ENCODE results near the gene PPP1R14B. TPM values are rescaled to one million over a fixed set of nuclear protein-coding genes. Genes with fewer than 3 reads are reported as not detected.
A peak's percentile ranks its signal among the peaks of the same experiment; 100 is the strongest.

PPP1R14B gene
- total and polyA plus RNA-seq, 2 donors (not counting 3 experiments of a cell fraction or from before 2014, with no cell fraction given): 308 to 431 TPM

DNA sequence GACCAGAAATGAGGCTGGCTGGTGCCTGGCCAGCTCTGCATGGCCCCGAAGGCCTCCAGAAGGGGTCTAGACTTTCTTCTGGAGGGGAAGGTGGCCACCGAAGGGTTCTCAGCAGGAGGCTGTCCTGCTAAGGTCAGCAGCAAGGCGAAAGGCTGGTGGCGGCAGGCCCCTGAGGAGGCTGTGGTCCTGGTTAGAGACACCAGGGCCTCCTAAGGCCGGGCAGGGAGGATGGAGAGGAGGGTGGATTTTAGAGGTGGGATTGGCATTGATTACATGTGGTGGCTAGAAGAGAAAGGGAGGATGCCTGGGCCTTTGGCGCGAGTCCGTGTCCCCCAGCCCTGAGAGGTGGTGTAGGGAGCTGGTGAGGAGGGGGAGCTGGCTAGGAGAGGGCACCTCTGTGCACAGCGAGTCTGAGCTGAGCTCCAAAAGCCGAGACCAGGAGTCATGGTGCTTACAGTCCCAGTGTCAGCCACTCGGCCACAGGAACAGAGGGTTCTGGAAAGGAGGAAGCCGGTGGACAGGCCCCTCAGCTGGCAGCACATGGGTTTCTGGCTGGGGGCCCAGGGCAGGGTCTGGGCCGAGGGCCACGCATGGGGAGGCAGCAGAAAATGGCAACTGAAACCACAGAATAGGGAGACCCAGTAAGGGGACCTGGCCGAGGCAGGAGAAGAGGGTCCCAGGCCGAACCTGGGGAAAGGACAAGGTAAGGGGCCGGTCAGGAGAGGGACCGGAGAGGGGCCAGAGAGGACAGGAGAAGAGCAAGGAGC, 37.8 kb downstream of the PPP1R14B start:
- intact Hi-C loops (cut with micrococcal nuclease): no loop called here
- BruUV-seq (replicated peaks): no TSS peak
- peaks cover 34% of the 10 kb centered on the region for H3K4me1 ChIP-seq (ENCODE audit: control insufficient read depth, extremely low read depth, insufficient read depth, low read length)

DNA sequence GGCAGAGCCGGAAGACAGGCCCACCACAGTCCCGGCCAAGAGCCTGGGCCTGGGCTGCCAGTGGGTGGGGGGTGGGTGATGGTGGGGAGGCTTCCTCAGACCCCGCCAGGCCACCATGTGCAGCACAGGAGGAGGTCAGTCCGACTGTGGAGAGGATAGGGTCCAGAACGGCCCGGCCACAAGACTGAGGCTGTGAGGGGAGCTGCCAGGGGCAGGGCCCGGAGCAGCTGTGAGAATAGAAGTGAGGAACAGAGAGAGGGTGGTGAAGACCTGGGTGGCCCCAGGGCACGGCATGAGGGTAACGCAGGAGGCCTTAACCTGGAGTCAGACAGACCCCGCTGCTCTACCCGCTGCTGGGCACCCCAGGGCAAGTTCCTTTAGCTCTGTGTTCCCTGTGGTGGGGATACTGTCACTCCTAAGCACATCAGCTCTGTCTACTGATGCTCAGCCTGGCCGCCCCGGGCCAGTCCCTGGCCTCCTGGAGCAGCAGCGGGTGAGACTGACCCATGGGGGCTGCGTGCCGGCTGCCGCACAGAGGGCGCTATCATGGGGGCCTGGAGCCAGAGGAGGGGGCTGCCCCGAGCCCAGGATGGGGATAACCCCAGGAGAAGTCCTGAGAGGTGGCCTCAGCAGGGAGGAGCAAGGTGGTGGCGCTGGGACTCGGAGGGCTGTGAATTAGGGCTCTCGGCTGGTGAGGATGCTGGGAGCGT, 38.5 kb downstream of the PPP1R14B start:
- BruUV-seq (replicated peaks): no TSS peak
- peak overlapping the region; percentile 71 for H3K9ac ChIP-seq (replicated peaks; ENCODE audit: extremely low read depth, insufficient read depth, low read length)
- dilution Hi-C loops (cut with MboI; ENCODE audit: extremely low pct_ligation_motif_present, low sequenced_read_pairs): no loop called here

More for the DNA sequence above, 37.8 kb downstream of the PPP1R14B start:
- H3K9ac ChIP-seq (replicated peaks; ENCODE audit: extremely low read depth, insufficient read depth, low read length): no peak overlapping the region
- peaks cover under 1 to 9% of the 10 kb centered on the region in 2 experiments for H3K36me3 ChIP-seq (ENCODE audit: control insufficient read depth in 2 of 2, extremely low read depth in 1 of 2, insufficient read depth in 2 of 2, low read length in 2 of 2)
- no peaks in the 10 kb centered on the region for H3K9me3 ChIP-seq (replicated peaks; ENCODE audit: control insufficient read depth, insufficient read depth, low read length)
- no peak for DNase-seq (ENCODE audit: low read depth, low spot score)
- no peak for TF ChIP-seq FOS (IDR thresholded peaks at IDR 0.05; ENCODE audit: borderline replicate concordance, insufficient read depth, low read length)
- no peaks in the 10 kb centered on the region for H4K20me1 ChIP-seq (replicated peaks; ENCODE audit: control insufficient read depth, extremely low read depth, insufficient read depth, low read length)
- no peak overlapping the region for H3K4me3 ChIP-seq (replicated peaks in 1 of 3; ENCODE audit: insufficient read depth in 1 of 3, low read depth in 1 of 3, low read length in 3 of 3)
- H3K27ac ChIP-seq (ENCODE audit: insufficient read depth, low read depth, low read length): peak overlapping the region; percentile 91
- ChIA-PET CTCF (interaction anchor here (4.9 to 11.5 kb wide), 2 partner anchors 7 to 94 kb away, joined by 40 to 413 read pairs; partner anchors contain the start of genes CATSPERZ and ESRRA), POLR2A (no interaction called here)
- no peaks in the 10 kb centered on the region for H3K9me1 ChIP-seq (replicated peaks; ENCODE audit: control insufficient read depth, extremely low read depth, insufficient read depth, low read length)
- FAIRE-seq: no peak
- H3K4me2 ChIP-seq (ENCODE audit: insufficient read depth, low read length): no peak overlapping the region
- H3K79me2 ChIP-seq (ENCODE audit: control insufficient read depth, insufficient read depth, low read length): peaks cover 12% of the 10 kb centered on the region
- H2AFZ ChIP-seq (ENCODE audit: low read depth, low read length): no peak overlapping the region
- H3K27me3 ChIP-seq (ENCODE audit: control insufficient read depth in 2 of 2, insufficient read depth in 2 of 2, low read length in 2 of 2): no peaks in the 10 kb centered on the region
- dilution Hi-C loops (cut with MboI; ENCODE audit: extremely low pct_ligation_motif_present, low sequenced_read_pairs): no loop called here

More for the DNA sequence above, 38.5 kb downstream of the PPP1R14B start:
- H3K27ac ChIP-seq (ENCODE audit: insufficient read depth, low read depth, low read length): peak overlapping the region; percentile 91
- H3K4me2 ChIP-seq (ENCODE audit: insufficient read depth, low read length): peak overlapping the region; percentile 75
- ChIA-PET CTCF (interaction anchor here (1.2 to 11.5 kb wide), 7 partner anchors 8 to 145 kb away, joined by 3 to 413 read pairs (median 9); partner anchors contain the start of genes CATSPERZ, DNAJC4, ESRRA and PRDX5), POLR2A (interaction anchor here (0.5 to 1.6 kb wide), 4 partner anchors 10 to 59 kb away, joined by 3 to 12 read pairs (median 5); partner anchors contain the start of genes NUDT22, STIP1 and TRPT1)
- FAIRE-seq (no peak), DNase-seq (ENCODE audit: low read depth, low spot score) (no peak)
- H3K9me1 ChIP-seq (replicated peaks; ENCODE audit: control insufficient read depth, extremely low read depth, insufficient read depth, low read length): no peaks in the 10 kb centered on the region
- H3K79me2 ChIP-seq (ENCODE audit: control insufficient read depth, insufficient read depth, low read length): peaks cover 12% of the 10 kb centered on the region
- H3K27me3 ChIP-seq (ENCODE audit: control insufficient read depth in 2 of 2, insufficient read depth in 2 of 2, low read length in 2 of 2): no peaks in the 10 kb centered on the region
- peaks cover 34% of the 10 kb centered on the region for H3K4me1 ChIP-seq (ENCODE audit: control insufficient read depth, extremely low read depth, insufficient read depth, low read length)
- H2AFZ ChIP-seq (ENCODE audit: low read depth, low read length): no peak overlapping the region
- peaks cover 4 to 17% of the 10 kb centered on the region in 2 experiments for H3K36me3 ChIP-seq (ENCODE audit: control insufficient read depth in 2 of 2, extremely low read depth in 1 of 2, insufficient read depth in 2 of 2, low read length in 2 of 2)
- peak overlapping the region in 2 of 3 experiments; percentile 18 to 42 for H3K4me3 ChIP-seq (replicated peaks in 1 of 3; ENCODE audit: insufficient read depth in 1 of 3, low read depth in 1 of 3, low read length in 3 of 3)
- no peaks in the 10 kb centered on the region for H3K9me3 ChIP-seq (replicated peaks; ENCODE audit: control insufficient read depth, insufficient read depth, low read length)
- intact Hi-C loops (cut with micrococcal nuclease): no loop called here
- no peaks in the 10 kb centered on the region for H4K20me1 ChIP-seq (replicated peaks; ENCODE audit: control insufficient read depth, extremely low read depth, insufficient read depth, low read length)
- TF ChIP-seq MYC (IDR thresholded peaks at IDR 0.05; ENCODE audit: low read depth, low read length) (no peak), GATA2 (IDR thresholded peaks at IDR 0.05; ENCODE audit: insufficient read depth, insufficient read length, low read depth, low read length) (no peak), JUN (IDR thresholded peaks at IDR 0.05; ENCODE audit: borderline replicate concordance, insufficient read depth, insufficient read length, low read depth) (no peak), POLR2AphosphoS5 (IDR thresholded peaks at IDR 0.05; ENCODE audit: insufficient read depth, low read depth, low read length) (no peak)
- TF ChIP-seq, protein P1, sequence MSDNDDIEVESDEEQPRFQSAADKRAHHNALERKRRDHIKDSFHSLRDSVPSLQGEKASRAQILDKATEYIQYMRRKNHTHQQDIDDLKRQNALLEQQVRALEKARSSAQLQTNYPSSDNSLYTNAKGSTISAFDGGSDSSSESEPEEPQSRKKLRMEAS (IDR thresholded peaks at IDR 0.05; ENCODE audit: insufficient read depth, insufficient read length): no peak
